ENCODE measurements around the gene PCNX3.

DNA sequence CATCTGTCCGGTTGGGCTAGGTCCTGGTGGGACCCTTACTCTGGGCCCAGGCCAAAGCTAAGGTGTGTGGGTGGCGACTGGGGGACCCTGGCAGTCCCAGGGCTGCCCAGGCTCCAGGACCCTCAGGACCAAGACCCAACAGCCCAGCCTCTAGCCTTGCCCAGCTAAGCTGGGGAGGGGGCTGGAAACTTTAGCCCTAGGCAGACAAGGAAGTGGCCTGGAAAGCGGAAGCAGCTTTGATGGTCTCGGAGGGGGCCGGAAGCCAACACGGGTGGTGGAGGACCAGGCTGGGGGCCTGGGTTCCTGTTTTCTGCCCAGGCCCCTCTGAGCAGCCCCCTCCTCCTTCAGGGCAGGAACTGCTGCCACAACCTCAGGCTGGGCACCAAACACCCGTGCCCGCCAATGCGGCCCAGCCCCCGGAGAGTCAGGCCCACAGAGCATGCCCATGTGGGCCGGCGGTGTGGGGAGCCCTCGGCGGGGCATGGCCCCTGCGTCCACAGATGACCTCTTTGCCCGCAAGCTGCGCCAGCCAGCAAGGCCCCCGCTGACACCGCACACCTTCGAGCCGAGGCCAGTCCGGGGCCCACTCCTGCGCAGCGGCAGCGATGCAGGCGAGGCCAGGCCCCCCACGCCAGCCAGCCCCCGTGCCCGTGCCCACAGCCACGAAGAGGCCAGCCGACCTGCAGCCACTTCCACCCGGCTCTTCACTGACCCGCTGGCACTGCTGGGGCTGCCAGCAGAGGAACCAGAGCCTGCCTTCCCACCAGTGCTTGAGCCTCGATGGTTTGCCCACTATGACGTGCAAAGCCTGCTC, 25.1 kb downstream of the PCNX3 start:
- TF ChIP-seq EZH2 (IDR thresholded peaks at IDR 0.05; ENCODE audit: insufficient read depth, poor library complexity, severe bottlenecking) (no peak), EZH2phosphoT487 (IDR thresholded peaks at IDR 0.05; ENCODE audit: insufficient read depth, low read depth) (no peak)
